Gastroesophageal sphincter (tissue), 4 donors: Measurements from ENCODE around the gene RAB14. TPM values are rescaled to one million over a fixed set of nuclear protein-coding genes. Genes with fewer than 3 reads are reported as not detected.

Experiments
- ATAC-seq: fragments of 150-250 bp; one replicate; pipeline ENCODE4 v1.9.1; 2016; ENCODE audit warnings: mild to moderate bottlenecking, moderate library complexity
- H3K27ac ChIP-seq, 4 donors: fragments of 200-600 bp; sonication (generic) in 3 of 4; 1 replicate in 3 of 4; 2 replicates in 1 of 4; pipeline ENCODE4 v1.5.1; 2016 to 2019
- H3K27me3 ChIP-seq: fragments of 200-600 bp; sonication (generic); one replicate; pipeline ENCODE4 v1.5.1; 2019
- H3K36me3 ChIP-seq, 2 donors: fragments of 200-600 bp; sonication (generic); one replicate each; pipeline ENCODE4 v1.5.1; 2019; ENCODE audit warnings: control low read depth in 1 of 2
- H3K4me1 ChIP-seq, 3 donors: fragments of 200-600 bp; sonication (generic); 1 replicate in 2 of 3; 2 replicates in 1 of 3; pipeline ENCODE4 v1.5.1; 2016 to 2019; ENCODE audit warnings: control low read depth in 2 of 3
- H3K4me3 ChIP-seq, 2 donors: fragments of 200-600 bp; sonication (generic); one replicate each; pipeline ENCODE4 v1.5.1; 2019; ENCODE audit warnings: mild to moderate bottlenecking in 1 of 2, moderate library complexity in 1 of 2
- H3K9me3 ChIP-seq, 3 donors: fragments of 200-600 bp; sonication (generic); one replicate each; pipeline ENCODE4 v1.5.1; 2017 to 2019; ENCODE audit warnings: control low read depth in 2 of 3
- CTCF ChIP-seq, 4 experiments: fragments of 200-600 bp in 2 of 4; fragments of 450-650 bp in 2 of 4; sonication (generic) in 1 of 4; IDR thresholded peaks; one replicate each; pipeline ENCODE4 v1.5.1; 2017 to 2019; ENCODE audit warnings: antibody characterized with exemption in 4 of 4, mild to moderate bottlenecking in 2 of 4, moderate library complexity in 2 of 4
- EP300 ChIP-seq: sonication (generic); formaldehyde crosslinking; IDR thresholded peaks from one replicate; pipeline ENCODE4 v1.6.1; 2017; ENCODE audit warnings: antibody characterized with exemption, mild to moderate bottlenecking
- POLR2A ChIP-seq, 2 donors: fragments of 450-650 bp; IDR thresholded peaks; one replicate each; pipeline ENCODE4 v1.6.1; 2017; ENCODE audit warnings: antibody characterized with exemption in 2 of 2, mild to moderate bottlenecking in 2 of 2, moderate library complexity in 1 of 2
- POLR2AphosphoS5 ChIP-seq: sonication (generic); formaldehyde crosslinking; IDR thresholded peaks from one replicate; pipeline ENCODE4 v1.6.1; 2017; ENCODE audit warnings: antibody characterized with exemption
- WGBS, 2 donors: methylation state at CpG; one replicate each; pipeline ENCODE4 v1.1.5; 2018; ENCODE audit warnings: low coverage in 1 of 2; 5-methylcytosine and 5-hydroxymethylcytosine counted together
- total RNA-seq, 4 donors: library from RNA; depleted of rRNA; stranded (reverse); fragments of >200 nt; gene quantifications; one replicate each; pipeline ENCODE4 v1.1.0, GENCODE V29; 2016

Gene RAB14
- total RNA-seq, 4 donors from 2014 or later: 29.7 to 40.2 (median 31.4) TPM

DNA sequence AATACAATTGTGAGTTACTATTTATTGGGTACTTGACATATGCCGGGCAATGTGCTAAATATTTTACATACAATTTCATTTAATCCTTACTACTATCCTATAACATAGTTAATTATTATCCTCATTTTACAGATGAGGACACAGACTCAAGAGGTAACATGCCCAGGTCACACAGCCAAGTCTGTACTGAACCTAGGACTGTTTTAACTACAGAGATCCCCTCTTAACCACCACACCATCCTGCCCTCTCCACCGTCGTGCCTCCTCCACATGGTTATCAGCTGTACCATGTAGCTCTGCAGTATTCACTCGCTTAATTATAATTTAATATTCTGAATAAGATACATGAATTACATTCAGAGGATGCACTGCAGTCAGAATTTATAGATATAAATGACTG, 5.3 kb downstream of the RAB14 start:
- peaks cover 32 to 94% (median 47%) of the 10 kb centered on the region in 3 donors for H3K4me1 ChIP-seq
- TF ChIP-seq EP300 (no peak), POLR2A (IDR thresholded peaks at IDR 0.05) (no peak), CTCF (IDR thresholded peaks at IDR 0.05) (no peak), POLR2AphosphoS5 (no peak)
- no peak for ATAC-seq
- H3K4me3 ChIP-seq: no peak overlapping the region
- H3K27me3 ChIP-seq: no peaks in the 10 kb centered on the region
- no peaks in the 10 kb centered on the region for H3K36me3 ChIP-seq
- H3K27ac ChIP-seq: no peak overlapping the region
- 48 to 67% methylated on average over 4 of the region's 4 CpGs for WGBS, 2 donors
- no peaks in the 10 kb centered on the region for H3K9me3 ChIP-seq

DNA sequence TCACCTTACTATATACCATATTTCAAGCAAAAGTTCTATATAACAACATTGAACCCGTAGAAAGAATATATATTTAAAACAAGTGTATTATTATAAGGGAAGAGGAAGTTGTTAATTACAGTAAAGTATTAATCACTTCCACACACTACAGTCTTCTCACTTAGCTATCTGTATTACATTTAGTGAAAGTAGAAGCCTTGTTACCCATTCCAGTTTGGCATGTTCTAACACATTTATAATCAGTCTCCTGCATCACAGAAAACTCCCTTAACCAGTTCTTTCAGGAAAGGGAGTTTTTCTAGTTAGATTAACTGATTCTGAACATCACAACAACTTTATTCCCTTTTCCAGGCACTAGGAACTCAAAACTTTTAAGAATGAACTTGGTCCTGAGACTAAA, 6.9 kb downstream of the RAB14 start:
- Histone ChIP-seq H3K27ac (no peak overlapping the region), H3K4me1 (peaks cover 37 to 100% (median 38%) of the 10 kb centered on the region in 3 donors), H3K9me3 (no peaks in the 10 kb centered on the region), H3K36me3 (no peaks in the 10 kb centered on the region), H3K4me3 (no peak overlapping the region), H3K27me3 (no peaks in the 10 kb centered on the region)
- no peak for ATAC-seq
- TF ChIP-seq CTCF (IDR thresholded peaks at IDR 0.05) (no peak), EP300 (no peak), POLR2AphosphoS5 (no peak), POLR2A (IDR thresholded peaks at IDR 0.05) (no peak)
- WGBS, 2 donors: 0 to 16% methylated on average over 1 of the region's 1 CpG

- no peaks in the 10 kb centered on the region for H3K9me3 ChIP-seq
- TF ChIP-seq POLR2AphosphoS5: no peak
- TF ChIP-seq POLR2A (IDR thresholded peaks at IDR 0.05): no peak
- no peak for TF ChIP-seq EP300
- TF ChIP-seq CTCF (IDR thresholded peaks at IDR 0.05): no peak
- ATAC-seq: no peak
- H3K27me3 ChIP-seq: no peaks in the 10 kb centered on the region
- 0 to 7% methylated on average over 1 of the region's 1 CpG for WGBS, 2 donors
- H3K4me3 ChIP-seq: no peak overlapping the region
- H3K4me1 ChIP-seq: peaks cover 27 to 90% (median 28%) of the 10 kb centered on the region in 3 donors
- H3K27ac ChIP-seq: no peak overlapping the region
- H3K36me3 ChIP-seq: no peaks in the 10 kb centered on the region
Observed at GRCh38 chr9:121192959-121193640, 8.6 kb downstream of the RAB14 start.

GRCh38 chr9:121192518-121192917, 9.2 kb downstream of the RAB14 start:
- Histone ChIP-seq H3K36me3 (no peaks in the 10 kb centered on the region), H3K27ac (no peak overlapping the region), H3K4me3 (no peak overlapping the region), H3K4me1 (peaks cover 24 to 90% (median 26%) of the 10 kb centered on the region in 3 donors), H3K9me3 (no peaks in the 10 kb centered on the region), H3K27me3 (no peaks in the 10 kb centered on the region)
- no peak for ATAC-seq
- WGBS, 2 donors: 0 to 12% methylated on average over 1 of the region's 1 CpG
- TF ChIP-seq CTCF (IDR thresholded peaks at IDR 0.05): no peak
- TF ChIP-seq POLR2A (IDR thresholded peaks at IDR 0.05): no peak
- no peak for TF ChIP-seq POLR2AphosphoS5
- TF ChIP-seq EP300: no peak

GRCh38 chr9:121191235-121191634, 10.4 kb downstream of the RAB14 start:
- Histone ChIP-seq H3K4me1 (peaks cover 13 to 84% (median 17%) of the 10 kb centered on the region in 3 donors), H3K27ac (no peak overlapping the region), H3K36me3 (peaks cover 0 to 1% of the 10 kb centered on the region in 2 donors), H3K4me3 (no peak overlapping the region), H3K9me3 (no peaks in the 10 kb centered on the region), H3K27me3 (no peaks in the 10 kb centered on the region)
- WGBS, 2 donors: 65% methylated on average over 2 of the region's 2 CpGs; no CpG with 5 or more reads in 1 of the 2 donors
- no peak for ATAC-seq
- TF ChIP-seq EP300: no peak
- TF ChIP-seq CTCF (IDR thresholded peaks at IDR 0.05): no peak
- no peak for TF ChIP-seq POLR2AphosphoS5
- no peak for TF ChIP-seq POLR2A (IDR thresholded peaks at IDR 0.05)
